Measurements from ENCODE around the gene SDF4.

DNA sequence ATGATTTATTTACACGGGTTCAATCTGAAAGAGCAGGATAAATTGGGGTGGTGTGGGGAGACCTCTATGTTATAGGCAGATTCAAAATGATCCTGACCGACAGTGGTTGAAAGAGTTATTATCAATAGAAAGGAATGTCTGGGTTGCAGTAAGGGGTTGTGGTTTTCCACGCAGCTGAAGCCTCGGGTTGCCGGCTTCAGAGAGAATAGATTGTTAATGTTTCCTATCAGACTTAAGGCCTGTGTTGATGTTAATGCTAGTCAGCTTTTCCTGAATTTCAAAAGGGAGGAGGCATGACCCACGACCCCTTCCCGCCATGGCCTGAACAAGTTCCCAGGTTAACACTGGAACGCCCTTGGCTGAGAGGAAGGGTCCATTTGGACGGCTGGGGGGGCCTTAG is 44.0 kb upstream of the SDF4 start:
- TF ChIP-seq, protein P1, sequence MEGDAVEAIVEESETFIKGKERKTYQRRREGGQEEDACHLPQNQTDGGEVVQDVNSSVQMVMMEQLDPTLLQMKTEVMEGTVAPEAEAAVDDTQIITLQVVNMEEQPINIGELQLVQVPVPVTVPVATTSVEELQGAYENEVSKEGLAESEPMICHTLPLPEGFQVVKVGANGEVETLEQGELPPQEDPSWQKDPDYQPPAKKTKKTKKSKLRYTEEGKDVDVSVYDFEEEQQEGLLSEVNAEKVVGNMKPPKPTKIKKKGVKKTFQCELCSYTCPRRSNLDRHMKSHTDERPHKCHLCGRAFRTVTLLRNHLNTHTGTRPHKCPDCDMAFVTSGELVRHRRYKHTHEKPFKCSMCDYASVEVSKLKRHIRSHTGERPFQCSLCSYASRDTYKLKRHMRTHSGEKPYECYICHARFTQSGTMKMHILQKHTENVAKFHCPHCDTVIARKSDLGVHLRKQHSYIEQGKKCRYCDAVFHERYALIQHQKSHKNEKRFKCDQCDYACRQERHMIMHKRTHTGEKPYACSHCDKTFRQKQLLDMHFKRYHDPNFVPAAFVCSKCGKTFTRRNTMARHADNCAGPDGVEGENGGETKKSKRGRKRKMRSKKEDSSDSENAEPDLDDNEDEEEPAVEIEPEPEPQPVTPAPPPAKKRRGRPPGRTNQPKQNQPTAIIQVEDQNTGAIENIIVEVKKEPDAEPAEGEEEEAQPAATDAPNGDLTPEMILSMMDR (IDR thresholded peaks at IDR 0.05; ENCODE audit: insufficient read depth, low read length, poor library complexity, severe bottlenecking): no peak
- TF ChIP-seq EZH2phosphoT487 (conservative IDR thresholded peaks at IDR 0.05; ENCODE audit: low read length): no peak

Measured in SU-DHL-6 (cell line).